Ecto neural progenitor cell (in vitro differentiated cells): ENCODE data around the gene PGD.
A peak's percentile ranks its signal among the peaks of the same experiment; 100 is the strongest.

Source experiments
- DNase-seq: peaks from one replicate; pipeline ENCODE4 v3.0.0-alpha.2; 2018; ENCODE audit warnings: low spot score

The PGD gene

GRCh38 chr1:10398734-10399443 lies at the start of gene PGD:
Gene PGD, plus strand, starts transcription at chr1:10399064. Its CDS starts 54 bp downstream, at chr1:10399118.
- DNase-seq = peak; percentile 98

DNA sequence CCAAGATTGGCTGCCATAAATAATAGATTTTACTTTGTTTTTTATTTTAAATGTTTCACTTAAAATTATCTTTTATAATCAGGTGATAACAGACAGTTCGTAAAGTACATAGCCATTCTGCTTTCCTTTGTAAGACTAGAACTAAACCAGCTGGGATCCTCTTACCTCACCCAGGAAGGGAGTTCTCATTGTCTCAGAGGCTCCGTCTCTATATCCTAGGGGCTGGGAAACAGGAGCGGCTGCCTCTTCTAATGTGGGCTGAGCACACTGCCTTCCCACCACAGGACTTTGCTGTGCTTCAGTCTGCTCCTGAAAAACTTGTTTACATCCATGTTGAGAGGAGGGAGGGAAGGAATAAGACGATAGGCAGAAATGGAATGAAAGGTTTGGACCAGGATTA lies 45.6 kb upstream of the PGD start:
- no peak for DNase-seq

- no peak for DNase-seq
Measured at GRCh38 chr1:10353693-10354092, 45.2 kb upstream of the PGD start.

GRCh38 chr1:10360045-10360444 lies 38.8 kb upstream of the PGD start:
- DNase-seq = no peak

DNA sequence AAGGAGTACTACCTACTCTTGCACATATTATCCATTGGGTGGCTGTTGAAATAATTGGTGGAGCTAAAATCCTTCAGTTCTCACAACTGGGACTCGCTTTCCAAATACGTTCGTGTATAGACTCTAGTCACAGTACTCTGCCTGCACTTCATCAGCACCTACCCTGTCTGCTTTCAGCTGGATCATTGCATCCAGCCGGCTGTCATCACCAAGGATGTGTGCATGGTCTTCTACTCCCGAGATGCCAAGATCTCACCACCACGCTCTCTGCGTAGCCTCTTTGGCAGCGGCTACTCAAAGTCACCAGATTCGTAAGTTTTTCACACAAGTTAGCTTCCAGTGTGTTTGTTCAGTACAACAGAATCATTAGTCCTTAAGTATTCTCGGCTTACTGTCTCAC lies 37.3 kb upstream of the PGD start:
- DNase-seq = no peak

GRCh38 chr1:10368194-10368593 lies 30.7 kb upstream of the PGD start:
- DNase-seq = no peak

GRCh38 chr1:10374442-10374860 lies 24.4 kb upstream of the PGD start:
- no peak for DNase-seq

- DNase-seq = peak; percentile 52
Measured at GRCh38 chr1:10377365-10378029, 21.4 kb upstream of the PGD start.

DNA sequence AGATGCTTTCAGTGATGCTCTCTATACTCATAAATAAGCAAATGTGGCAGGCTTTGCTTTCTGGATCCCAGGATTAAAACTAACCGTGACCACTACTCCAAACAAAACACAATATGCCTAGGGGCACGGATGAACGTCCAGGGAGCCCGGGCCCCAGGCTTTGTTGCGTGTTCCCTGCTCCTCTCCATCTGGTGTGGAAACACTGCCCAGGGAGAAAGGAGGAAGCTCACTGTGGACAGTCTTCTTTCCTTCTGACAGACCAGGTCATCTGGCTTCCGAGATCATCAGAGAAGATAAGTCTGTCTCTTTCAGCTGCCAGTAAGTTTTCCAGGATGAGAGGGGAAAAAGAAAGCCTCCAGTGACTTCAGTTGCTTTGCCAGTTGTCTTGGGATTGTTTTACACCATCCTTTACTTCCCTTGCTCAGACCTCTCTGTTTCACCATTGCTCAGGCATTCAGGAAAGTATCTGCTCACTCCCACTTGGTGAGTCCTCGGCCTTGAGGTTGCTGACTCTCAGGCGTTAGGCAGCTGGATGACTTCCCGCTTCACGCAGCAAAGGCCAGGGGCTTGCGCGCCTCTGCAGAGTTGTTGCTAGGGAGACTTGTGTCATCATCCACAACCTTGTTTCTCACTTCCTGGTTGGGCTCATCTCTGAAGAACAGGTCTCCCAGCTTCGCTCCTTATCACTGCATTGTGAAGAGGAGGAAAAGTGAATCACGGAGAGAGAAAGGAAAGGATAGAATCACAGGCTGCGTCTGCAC lies 20.6 kb upstream of the PGD start:
- DNase-seq = no peak

DNA sequence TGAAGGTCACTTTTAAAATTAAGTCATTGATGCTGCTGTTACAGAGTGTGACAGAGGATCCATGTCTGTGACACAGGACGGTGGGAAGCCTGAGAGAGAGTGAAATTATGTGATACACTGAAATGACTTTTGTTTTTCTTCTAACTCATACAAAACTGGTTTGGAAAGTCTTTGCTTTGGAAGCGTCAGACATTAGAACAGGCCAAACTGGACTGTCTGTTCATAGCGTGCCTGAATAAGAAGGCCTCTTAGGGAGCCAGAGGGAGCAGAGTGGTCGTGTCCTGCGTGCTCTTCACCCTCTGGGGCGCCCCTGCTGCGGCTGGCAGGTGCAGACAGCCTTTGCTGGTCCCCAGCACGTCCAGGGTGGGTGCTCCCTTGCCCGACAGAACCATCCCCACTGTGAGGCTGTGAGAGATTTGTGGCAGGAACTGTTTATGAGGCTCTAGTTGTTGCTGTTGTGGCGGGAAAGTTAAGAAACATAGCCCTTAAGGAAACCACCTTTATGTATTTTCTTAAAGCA lies 19.7 kb upstream of the PGD start:
- no peak for DNase-seq

- DNase-seq = no peak
Measured at GRCh38 chr1:10379676-10380075, 19.2 kb upstream of the PGD start.

DNA sequence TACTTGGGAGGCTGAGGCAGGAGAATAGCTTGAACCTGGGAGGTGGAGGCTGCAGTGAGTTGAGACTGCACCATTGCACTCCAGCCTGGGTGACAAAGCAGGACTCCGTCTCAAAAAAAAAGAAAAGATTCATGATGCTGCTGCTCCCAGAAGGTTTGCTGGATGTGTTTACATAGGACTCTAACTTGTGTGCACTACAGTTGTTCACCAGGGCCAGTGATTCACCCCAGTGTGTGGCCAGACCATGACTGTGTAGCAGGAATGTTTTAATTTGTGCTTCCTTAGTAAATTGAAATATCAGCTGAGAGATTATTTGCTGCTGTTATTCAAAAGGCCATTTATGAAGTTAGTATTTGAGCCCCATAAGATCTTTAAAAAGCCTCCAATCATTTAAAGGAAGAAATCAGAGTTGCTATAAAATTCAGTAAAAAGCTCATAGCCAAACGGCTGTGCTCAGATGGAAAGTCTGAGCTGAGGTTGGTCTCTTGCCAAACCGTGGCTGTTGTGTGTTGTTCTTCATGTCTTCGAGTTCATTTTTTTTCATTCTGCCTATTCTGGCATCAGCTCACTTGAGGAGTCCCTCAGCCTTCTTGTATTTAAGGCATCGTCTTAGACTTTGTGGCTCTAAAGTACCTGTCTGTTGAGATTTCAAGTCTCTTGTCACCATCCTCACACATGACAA lies 18.1 kb upstream of the PGD start:
- DNase-seq = no peak

- DNase-seq = no peak
Measured at GRCh38 chr1:10383630-10384029, 15.2 kb upstream of the PGD start.

DNA sequence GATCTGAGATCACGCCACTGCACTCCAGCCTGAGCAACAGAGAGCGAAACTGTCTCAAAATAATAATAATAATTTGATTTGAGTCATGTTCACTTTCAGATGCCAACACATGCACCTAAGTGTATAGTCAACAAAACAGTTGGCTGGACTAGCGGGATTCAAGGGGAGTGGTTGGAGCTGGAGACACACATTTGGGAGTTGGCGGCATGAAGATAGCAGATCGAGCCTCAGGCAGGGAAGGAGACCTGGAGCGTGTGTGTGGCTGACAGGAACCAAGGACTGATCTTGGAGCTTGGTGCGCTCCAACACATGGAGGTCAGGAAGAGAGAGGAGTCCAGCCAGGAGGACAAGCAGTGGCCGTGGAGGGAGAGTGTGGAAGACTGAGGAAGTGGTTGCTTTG lies 14.6 kb upstream of the PGD start:
- no peak for DNase-seq

GRCh38 chr1:10386761-10387676 lies 11.8 kb upstream of the PGD start:
- no peak for DNase-seq

GRCh38 chr1:10387677-10388386 lies 11.0 kb upstream of the PGD start:
- no peak for DNase-seq

- no peak for DNase-seq
Measured at GRCh38 chr1:10388387-10388715, 10.5 kb upstream of the PGD start.

GRCh38 chr1:10389271-10389973 lies 9.4 kb upstream of the PGD start:
- DNase-seq = no peak

DNA sequence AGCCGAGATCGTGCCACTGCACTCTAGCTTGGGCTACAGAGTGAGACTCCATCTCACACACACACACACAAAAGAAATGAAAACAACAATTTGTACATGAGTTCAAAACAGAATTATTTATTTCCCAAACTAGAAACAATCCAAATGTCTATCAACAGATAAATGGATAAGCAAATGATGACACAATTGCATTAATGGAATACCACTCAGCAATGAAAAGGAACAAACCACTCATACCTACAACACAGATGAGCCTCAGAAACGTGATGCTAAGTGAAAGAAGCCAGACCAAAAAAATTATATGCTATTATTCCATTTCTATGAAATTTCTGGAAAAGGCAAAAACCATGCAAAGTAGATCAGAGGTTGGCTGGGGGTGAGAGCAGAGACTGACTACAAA lies 2.0 kb upstream of the PGD start:
- no peak for DNase-seq

- no peak for DNase-seq
Measured at GRCh38 chr1:10398278-10398733, 558 bp upstream of the PGD start.
